B cell (primary cell): Measurements from ENCODE around the gene HIRIP3. TPM values are rescaled to one million over a fixed set of nuclear protein-coding genes. Genes with fewer than 3 reads are reported as not detected.

ENCODE experiments used
- ATAC-seq: fragments of 200-7000 bp; cut with Tn5 transposase; one replicate; pipeline ENCODE4 v1.10.0; 2021; ENCODE audit warnings: low read depth, mild to moderate bottlenecking, moderate number of reproducible peaks, moderate library complexity
- CTCF ChIA-PET: fragments of 350-600 bp; sonication (Branson Sonifier 250); formaldehyde crosslinking; loops from one replicate; lab custom pipeline; 2021; ENCODE audit warnings: antibody characterized with exemption, inconsistent platforms; lab: Charles Lee
- POLR2A ChIA-PET: fragments of 350-600 bp; sonication (Branson Sonifier 250); formaldehyde crosslinking; loops from one replicate; lab custom pipeline; 2021; ENCODE audit warnings: antibody characterized with exemption; lab: Charles Lee
- DNase-seq: peaks from one replicate; pipeline ENCODE4 v3.0.0; 2013
- H2AFZ ChIP-seq: 2 replicates; pipeline ENCODE4 v1.6.1; 2012; ENCODE audit warnings: mild to moderate bottlenecking, low read depth, low read length; ENCODE audit not compliant: insufficient read depth, poor library complexity, severe bottlenecking
- H3K27ac ChIP-seq, 2 donors: 1 replicate in 1 of 2; 2 replicates in 1 of 2; pipeline ENCODE4 v1.5.1; 2012 to 2013; ENCODE audit warnings: low read length in 2 of 2, mild to moderate bottlenecking in 2 of 2, moderate library complexity in 1 of 2
- H3K27me3 ChIP-seq, 4 experiments: fragments of 200-600 bp in 1 of 4; sonication (generic) in 1 of 4; replicated peaks in 1 of 4; 1 replicate in 2 of 4; 2 replicates in 2 of 4; pipeline versions ENCODE4 v1.6.1 to v1.7.0; 2013 to 2016; ENCODE audit warnings: low read length in 3 of 4, mild to moderate bottlenecking in 2 of 4, mixed read lengths in 1 of 4, moderate library complexity in 1 of 4; ENCODE audit not compliant: insufficient read depth in 4 of 4, control insufficient read depth in 3 of 4; ENCODE audit errors: control extremely low read depth in 1 of 4
- H3K36me3 ChIP-seq, 2 experiments: replicated peaks in 1 of 2; 1 replicate in 1 of 2; 2 replicates in 1 of 2; pipeline versions ENCODE4 v1.6.1 to v1.7.1; 2013; ENCODE audit warnings: low read length in 1 of 2; ENCODE audit not compliant: insufficient read depth in 2 of 2, control insufficient read depth in 1 of 2; ENCODE audit errors: control extremely low read depth in 1 of 2, extremely low read depth in 1 of 2
- H3K4me1 ChIP-seq, 2 donors: fragments of 200-600 bp in 1 of 2; sonication (generic) in 1 of 2; 1 replicate in 1 of 2; 2 replicates in 1 of 2; pipeline versions ENCODE4 v1.5.1 to v1.6.1; 2013 to 2017; ENCODE audit warnings: low read length in 2 of 2; ENCODE audit not compliant: control insufficient read depth in 2 of 2, insufficient read depth in 2 of 2
- H3K4me2 ChIP-seq: replicated peaks from 2 replicates; pipeline ENCODE3; 2012; ENCODE audit warnings: mild to moderate bottlenecking, low read depth, low read length; ENCODE audit not compliant: poor library complexity, severe bottlenecking
- H3K4me3 ChIP-seq, 5 experiments: fragments of 200-600 bp in 1 of 5; sonication (generic) in 1 of 5; 1 replicate in 3 of 5; 2 replicates in 2 of 5; pipeline versions ENCODE4 v1.5.1 to v1.7.0; 2011 to 2016; ENCODE audit warnings: low read length in 4 of 5, mild to moderate bottlenecking in 4 of 5, low read depth in 2 of 5, control low read depth in 1 of 5, moderate library complexity in 1 of 5; ENCODE audit not compliant: insufficient read depth in 1 of 5; ENCODE audit errors: control extremely low read depth in 1 of 5, extremely low read depth in 1 of 5
- H3K79me2 ChIP-seq: fragments of 200-600 bp; sonication (generic); one replicate; pipeline ENCODE4 v1.6.0; 2016; ENCODE audit warnings: low read length; ENCODE audit not compliant: control insufficient read depth, insufficient read depth
- H3K9ac ChIP-seq: fragments of 200-600 bp; sonication (generic); 2 replicates; pipeline ENCODE4 v1.6.1; 2017; ENCODE audit warnings: mild to moderate bottlenecking, low read length, moderate library complexity
- H3K9me3 ChIP-seq, 3 donors: one replicate each; pipeline versions ENCODE4 v1.6.1 to v1.7.1; 2013; ENCODE audit warnings: low read length in 2 of 3; ENCODE audit not compliant: control insufficient read depth in 2 of 3, insufficient read depth in 1 of 3; ENCODE audit errors: control extremely low read depth in 1 of 3
- H4K20me1 ChIP-seq: 2 replicates; pipeline ENCODE4 v1.6.0; 2012; ENCODE audit warnings: mild to moderate bottlenecking, low read length; ENCODE audit not compliant: insufficient read depth, control insufficient read depth, poor library complexity, severe bottlenecking
- H3K27ac Mint-ChIP-seq: one replicate; pipeline ENCODE4 v1.8.0; 2021; ENCODE audit warnings: mixed read lengths
- H3K27me3 Mint-ChIP-seq: one replicate; pipeline ENCODE4 v1.8.0; 2021; ENCODE audit warnings: mixed read lengths
- H3K4me1 Mint-ChIP-seq: one replicate; pipeline ENCODE4 v1.8.0; 2021; ENCODE audit warnings: mixed read lengths
- H3K4me3 Mint-ChIP-seq: one replicate; pipeline ENCODE4 v1.8.0; 2021; ENCODE audit warnings: mixed read lengths
- H3K9me3 Mint-ChIP-seq: one replicate; pipeline ENCODE4 v1.8.0; 2022; ENCODE audit warnings: mixed read lengths; ENCODE audit not compliant: insufficient read depth
- EZH2 ChIP-seq: IDR thresholded peaks from 2 replicates; pipeline ENCODE4 v1.6.1; 2012; ENCODE audit warnings: borderline replicate concordance, low read depth, mild to moderate bottlenecking, moderate library complexity, low read length; ENCODE audit not compliant: insufficient read depth, poor library complexity, severe bottlenecking
- WGBS: methylation state at CpG from one replicate; pipeline ENCODE4 v1.1.5; 2013; ENCODE audit warnings: missing lambda C conversion rate; ENCODE audit not compliant: insufficient coverage; 5-methylcytosine and 5-hydroxymethylcytosine counted together
- intact Hi-C: fragments of 100-400 bp; cut with micrococcal nuclease; formaldehyde crosslinking; loops from one replicate; pipeline ENCODE4 v1.10.0; 2022
- polyA plus RNA-seq: library from polyadenylated mRNA; depleted of rRNA; stranded (reverse); fragments of >200 nt; gene quantifications from 2 replicates; pipeline ENCODE4 v1.2.3, GENCODE V29; 2012
- total RNA-seq, 2 donors: library from RNA; stranded (reverse); fragments of 120-200 nt in 1 of 2; gene quantifications; 1 replicate in 1 of 2; 2 replicates in 1 of 2; pipeline versions ENCODE4 v1.2.3 to v1.2.4, GENCODE V29; 2013 to 2022
- TF ChIP-seq, protein P1 (sequence below): fragments of 200-600 bp; IDR thresholded peaks from one replicate; pipeline ENCODE4 v1.8.0; 2022; ENCODE audit warnings: antibody characterized with exemption, mild to moderate bottlenecking

The HIRIP3 gene
- total and polyA plus RNA-seq, 2 donors (not counting 1 experiment from before 2014, with no cell fraction given), result 12.2 to 13.9 TPM

DNA sequence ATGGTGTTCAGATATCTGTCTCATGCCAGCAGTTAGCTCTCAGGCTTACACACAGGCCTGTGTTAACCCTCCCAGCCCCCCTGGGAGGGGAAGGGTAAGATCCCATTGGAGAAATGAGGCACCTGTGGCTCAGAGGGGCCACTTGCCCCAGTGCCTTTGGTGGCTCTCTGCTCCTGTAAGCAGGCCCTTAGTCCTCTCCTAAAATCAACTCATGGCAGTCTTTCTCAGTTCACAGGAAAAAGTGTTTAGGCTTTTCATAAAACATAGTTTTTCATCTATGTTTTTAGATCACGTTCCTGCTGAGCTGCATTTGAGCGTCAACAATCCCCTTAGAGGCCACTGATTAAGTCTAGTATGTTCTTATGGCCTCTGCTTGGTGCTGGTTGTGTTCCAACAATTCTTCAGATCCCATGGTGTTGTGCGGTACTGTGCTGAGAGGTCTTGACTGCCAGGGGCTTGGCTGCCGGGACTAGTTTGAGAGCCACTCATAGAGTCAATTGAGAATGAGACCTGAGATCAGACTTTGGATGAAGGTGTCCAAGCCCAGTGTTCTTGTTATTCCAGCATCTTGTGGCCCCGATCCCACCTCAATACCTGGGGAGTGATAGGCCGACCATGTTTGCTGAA is 11.2 kb downstream of the HIRIP3 start:
- POLR2A ChIA-PET, result no interaction called here

DNA sequence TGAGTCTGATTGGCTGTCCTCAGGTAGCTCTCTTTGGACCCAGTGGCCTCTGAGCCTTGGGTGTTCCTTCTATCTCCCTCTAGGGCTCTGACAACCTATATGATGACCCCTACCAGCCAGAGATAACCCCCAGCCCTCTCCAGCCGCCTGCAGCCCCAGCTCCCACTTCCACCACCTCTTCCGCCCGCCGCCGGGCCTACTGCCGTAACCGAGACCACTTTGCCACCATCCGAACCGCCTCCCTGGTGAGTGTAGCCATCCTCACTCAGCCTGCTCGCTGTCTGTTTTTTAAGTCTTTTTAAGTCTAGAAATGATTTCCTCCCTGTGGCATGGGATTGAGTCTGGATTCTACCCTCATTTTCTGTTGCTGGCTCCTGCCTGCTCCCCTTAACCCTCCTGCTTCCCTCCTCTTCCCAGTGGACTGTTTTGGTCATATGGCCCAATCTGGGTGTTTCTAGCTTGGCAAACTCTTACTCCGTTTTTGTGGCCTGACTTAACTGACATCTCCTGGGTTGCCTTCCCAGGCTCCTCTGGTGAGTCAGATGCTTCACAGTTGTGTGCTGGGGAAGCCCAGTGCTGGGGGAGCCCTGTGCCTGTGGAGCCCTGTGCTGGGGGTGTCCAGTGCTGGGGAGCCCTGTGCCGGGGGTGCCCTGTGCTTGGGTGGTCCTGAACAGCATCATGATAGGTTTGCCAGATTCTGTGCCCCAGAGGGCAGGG is 11.8 kb downstream of the HIRIP3 start:
- TF ChIP-seq, protein P1, sequence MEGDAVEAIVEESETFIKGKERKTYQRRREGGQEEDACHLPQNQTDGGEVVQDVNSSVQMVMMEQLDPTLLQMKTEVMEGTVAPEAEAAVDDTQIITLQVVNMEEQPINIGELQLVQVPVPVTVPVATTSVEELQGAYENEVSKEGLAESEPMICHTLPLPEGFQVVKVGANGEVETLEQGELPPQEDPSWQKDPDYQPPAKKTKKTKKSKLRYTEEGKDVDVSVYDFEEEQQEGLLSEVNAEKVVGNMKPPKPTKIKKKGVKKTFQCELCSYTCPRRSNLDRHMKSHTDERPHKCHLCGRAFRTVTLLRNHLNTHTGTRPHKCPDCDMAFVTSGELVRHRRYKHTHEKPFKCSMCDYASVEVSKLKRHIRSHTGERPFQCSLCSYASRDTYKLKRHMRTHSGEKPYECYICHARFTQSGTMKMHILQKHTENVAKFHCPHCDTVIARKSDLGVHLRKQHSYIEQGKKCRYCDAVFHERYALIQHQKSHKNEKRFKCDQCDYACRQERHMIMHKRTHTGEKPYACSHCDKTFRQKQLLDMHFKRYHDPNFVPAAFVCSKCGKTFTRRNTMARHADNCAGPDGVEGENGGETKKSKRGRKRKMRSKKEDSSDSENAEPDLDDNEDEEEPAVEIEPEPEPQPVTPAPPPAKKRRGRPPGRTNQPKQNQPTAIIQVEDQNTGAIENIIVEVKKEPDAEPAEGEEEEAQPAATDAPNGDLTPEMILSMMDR, result no peak
- TF ChIP-seq EZH2, result no peak
- Mint-ChIP-seq H3K27ac (no peak overlapping the region), H3K4me1 (no peaks in the 10 kb centered on the region), H3K27me3 (no peaks in the 10 kb centered on the region), H3K9me3 (no peaks in the 10 kb centered on the region), H3K4me3 (no peak overlapping the region)
- H3K4me2 ChIP-seq, result no peak overlapping the region
- WGBS, result 91% methylated on average over 6 of the region's 12 CpGs
- no peak overlapping the region for H3K9ac ChIP-seq
- ChIA-PET CTCF (no interaction called here), POLR2A (no interaction called here)
- peaks cover 2 to 84% of the 10 kb centered on the region in 2 experiments for H3K36me3 ChIP-seq
- intact Hi-C loops, result no loop called here
- no peaks in the 10 kb centered on the region for H3K79me2 ChIP-seq
- H4K20me1 ChIP-seq, result no peaks in the 10 kb centered on the region
- no peak overlapping the region for H2AFZ ChIP-seq
- H3K27me3 ChIP-seq, result no peaks in the 10 kb centered on the region
- DNase-seq, result no peak
- no peaks in the 10 kb centered on the region for H3K4me1 ChIP-seq
- H3K4me3 ChIP-seq, result no peak overlapping the region
- H3K9me3 ChIP-seq, result no peaks in the 10 kb centered on the region
- no peak for ATAC-seq
- no peak overlapping the region for H3K27ac ChIP-seq

More for the DNA sequence above, 11.2 kb downstream of the HIRIP3 start:
- intact Hi-C loops, result no loop called here
- no peaks in the 10 kb centered on the region for H3K4me1 Mint-ChIP-seq
- no peaks in the 10 kb centered on the region for H3K79me2 ChIP-seq
- H4K20me1 ChIP-seq, result no peaks in the 10 kb centered on the region
- peaks cover 2 to 84% of the 10 kb centered on the region in 2 experiments for H3K36me3 ChIP-seq
- H3K4me3 ChIP-seq, result no peak overlapping the region
- TF ChIP-seq, protein P1, result no peak
- no peak for TF ChIP-seq EZH2
- ATAC-seq, result no peak
- no peak overlapping the region for H3K27ac ChIP-seq
- no peaks in the 10 kb centered on the region for H3K4me1 ChIP-seq
- no peak overlapping the region for H2AFZ ChIP-seq
- H3K27me3 ChIP-seq, result no peaks in the 10 kb centered on the region
- CTCF ChIA-PET, result no interaction called here
- H3K27ac Mint-ChIP-seq, result no peak overlapping the region
- WGBS, result 91% methylated on average over 4 of the region's 6 CpGs
- H3K4me2 ChIP-seq, result no peak overlapping the region
- no peaks in the 10 kb centered on the region for H3K9me3 ChIP-seq
- no peak for DNase-seq
- no peak overlapping the region for H3K9ac ChIP-seq
- H3K4me3 Mint-ChIP-seq, result no peak overlapping the region
- H3K9me3 Mint-ChIP-seq, result no peaks in the 10 kb centered on the region
- H3K27me3 Mint-ChIP-seq, result no peaks in the 10 kb centered on the region
